HCT116 (cell line): ENCODE data around the gene PPP3R1. TPM values are rescaled to one million over a fixed set of nuclear protein-coding genes. Genes with fewer than 3 reads are reported as not detected.

Experiments
- ATAC-seq: fragments of 200-7000 bp; cut with Tn5 transposase; 2 replicates; pipeline ENCODE4 v1.9.1; 2020; ENCODE audit warnings: mild to moderate bottlenecking, moderate library complexity
- BruUV-seq: library from RNA; stranded (reverse); fragments of 400-500 nt; replicated peaks from 2 replicates; lab custom pipeline; 2021; lab: Mats Ljungman, UMichigan
- CTCF ChIA-PET: fragments of 300-600 bp; sonication (Branson Sonifier 250); formaldehyde crosslinking; loops from one replicate; lab custom pipeline; 2021; ENCODE audit warnings: antibody characterized with exemption; lab: Charles Lee
- POLR2A ChIA-PET: fragments of 300-600, 350-600 bp; sonication (Branson Sonifier 250); formaldehyde crosslinking; loops from one replicate; lab custom pipeline; 2021; ENCODE audit warnings: antibody characterized with exemption; lab: Charles Lee
- RAD21 ChIA-PET, 2 experiments: fragments of 300-600 bp; sonication (Branson Sonifier 250); formaldehyde crosslinking; loops; one replicate each; lab custom pipeline; 2023; ENCODE audit warnings: low total read pairs in 2 of 2; ENCODE audit not compliant: uncharacterized antibody in 2 of 2, unreplicated experiment in 2 of 2, low non-redundant PET in 1 of 2; lab: Charles Lee
- DNase-seq: peaks from one replicate; pipeline ENCODE4 v3.0.0-alpha.2; 2010; ENCODE audit warnings: low read depth, low spot score
- H2AFZ ChIP-seq: fragments of 200-600 bp; shearing (Covaris generic), sonication (generic); 2 replicates; pipeline ENCODE4 v1.6.1; 2017; ENCODE audit warnings: low read depth, mixed run types, mixed read lengths, antibody characterized with exemption, low read length; ENCODE audit not compliant: poor library complexity, severe bottlenecking
- H3K27ac ChIP-seq: 2 replicates; pipeline ENCODE4 v1.5.1; 2012; ENCODE audit warnings: low read depth, low read length
- H3K27me3 ChIP-seq: fragments of 200-600 bp; sonication (generic); 2 replicates; pipeline ENCODE4 v1.6.1; 2016; ENCODE audit warnings: mixed run types, low read length, mixed read lengths; ENCODE audit not compliant: insufficient read depth
- H3K36me3 ChIP-seq, 2 experiments: fragments of 200-500 bp in 1 of 2; fragments of 200-600 bp in 1 of 2; sonication (Bioruptor generic) in 1 of 2; sonication (generic) in 1 of 2; 2 replicates each; pipeline versions ENCODE4 v1.5.1 to v1.6.1; 2014 to 2016; ENCODE audit warnings: low read length in 2 of 2, inconsistent platforms in 1 of 2, mixed read lengths in 1 of 2, mixed run types in 1 of 2; ENCODE audit not compliant: insufficient read depth in 2 of 2, control insufficient read depth in 1 of 2
- H3K4me1 ChIP-seq, 2 experiments: fragments of 200-600 bp in 1 of 2; sonication (generic) in 1 of 2; 2 replicates each; pipeline versions ENCODE4 v1.5.1 to v1.6.1; 2012 to 2017; ENCODE audit warnings: low read length in 2 of 2, inconsistent platforms in 1 of 2, mild to moderate bottlenecking in 1 of 2, mixed read lengths in 1 of 2, mixed run types in 1 of 2, moderate library complexity in 1 of 2; ENCODE audit not compliant: insufficient read depth in 2 of 2, control insufficient read depth in 1 of 2
- H3K4me2 ChIP-seq: fragments of 200-600 bp; sonication (generic); 2 replicates; pipeline ENCODE4 v1.6.1; 2017; ENCODE audit warnings: mixed run types, low read length, mixed read lengths
- H3K4me3 ChIP-seq, 2 experiments: fragments of 200-600 bp in 1 of 2; sonication (generic) in 1 of 2; replicated peaks in 1 of 2; 2 replicates each; pipeline ENCODE4 v1.5.1; 2011 to 2016; ENCODE audit warnings: low read length in 2 of 2, control low read depth in 1 of 2, low read depth in 1 of 2, mild to moderate bottlenecking in 1 of 2, mixed read lengths in 1 of 2, mixed run types in 1 of 2
- H3K79me2 ChIP-seq: fragments of 200-600 bp; sonication (generic); 2 replicates; pipeline ENCODE4 v1.6.1; 2017; ENCODE audit warnings: mild to moderate bottlenecking, mixed run types, low read length, moderate library complexity, mixed read lengths; ENCODE audit not compliant: insufficient read depth
- H3K9ac ChIP-seq: fragments of 200-600 bp; sonication (generic); 2 replicates; pipeline ENCODE4 v1.6.1; 2016; ENCODE audit warnings: low read length, mixed read lengths
- H3K9me2 ChIP-seq: fragments of 200-600 bp; sonication (generic), shearing (Covaris generic); 2 replicates; pipeline ENCODE4 v1.6.1; 2017; ENCODE audit warnings: mixed run types, mild to moderate bottlenecking, moderate library complexity; ENCODE audit not compliant: insufficient read depth
- H3K9me3 ChIP-seq, 2 experiments: fragments of 200-500 bp in 1 of 2; fragments of 200-600 bp in 1 of 2; sonication (Bioruptor generic) in 1 of 2; sonication (generic) in 1 of 2; 2 replicates each; pipeline ENCODE4 v1.6.1; 2014 to 2017; ENCODE audit warnings: low read length in 2 of 2, mixed read lengths in 2 of 2, inconsistent platforms in 1 of 2, low read depth in 1 of 2, mild to moderate bottlenecking in 1 of 2, mixed run types in 1 of 2, moderate library complexity in 1 of 2; ENCODE audit not compliant: control insufficient read depth in 1 of 2, insufficient read depth in 1 of 2
- H4K20me1 ChIP-seq: fragments of 200-600 bp; sonication (generic), shearing (Covaris generic); 2 replicates; pipeline ENCODE4 v1.6.1; 2017; ENCODE audit warnings: mixed run types, mild to moderate bottlenecking, moderate library complexity; ENCODE audit not compliant: insufficient read depth
- EGR1 ChIP-seq: IDR thresholded peaks from 2 replicates; pipeline ENCODE4 v1.6.1; 2012; ENCODE audit warnings: low read depth
- ELF1 ChIP-seq: IDR thresholded peaks from 2 replicates; pipeline ENCODE4 v1.6.1; 2012; ENCODE audit warnings: low read depth, borderline replicate concordance
- EZH2 ChIP-seq: fragments of 200-600 bp; sonication (generic); IDR thresholded peaks from 2 replicates; pipeline ENCODE4 v1.6.1; 2017; ENCODE audit warnings: antibody characterized with exemption, mixed run types
- JUND ChIP-seq: IDR thresholded peaks from 2 replicates; pipeline ENCODE4 v1.6.1; 2012
- MAX ChIP-seq: IDR thresholded peaks from 2 replicates; pipeline ENCODE4 v1.6.1; 2012
- SIN3A ChIP-seq: IDR thresholded peaks from 2 replicates; pipeline ENCODE4 v1.6.1; 2012; ENCODE audit warnings: low read depth
- TCF7L2 ChIP-seq: IDR thresholded peaks from 2 replicates; pipeline ENCODE4 v1.7.0; 2011; ENCODE audit warnings: borderline replicate concordance, inconsistent platforms; ENCODE audit not compliant: insufficient read depth, insufficient read length; ENCODE audit errors: extremely low read depth
- ZNF274 ChIP-seq: fragments of 200-500 bp; sonication (Bioruptor generic); IDR thresholded peaks from 2 replicates; pipeline ENCODE4 v1.6.1; 2014; ENCODE audit warnings: mild to moderate bottlenecking, low read depth, low read length, inconsistent platforms
- intact Hi-C: fragments of 100-400 bp; cut with micrococcal nuclease; formaldehyde crosslinking; loops from 2 replicates; pipeline ENCODE4 v1.10.0; 2022
- total RNA-seq: library from RNA; stranded (reverse); gene quantifications from one replicate; pipeline ENCODE4 v1.2.1, GENCODE V29; 2021; ENCODE audit not compliant: unreplicated experiment
- TF ChIP-seq, protein P1 (sequence below): IDR thresholded peaks from 2 replicates; pipeline ENCODE4 v1.6.1; 2012; ENCODE audit warnings: low read depth
- TF ChIP-seq, protein P2 (sequence below): IDR thresholded peaks from 2 replicates; pipeline ENCODE4 v1.6.1; 2012

The PPP3R1 gene
- total RNA-seq, 1 experiment from 2014 or later, result 69.9 TPM

GRCh38 chr2:68237976-68238580 lies 14.3 kb downstream of the PPP3R1 start (continued):
- TF ChIP-seq SIN3A, result no peak
- TF ChIP-seq JUND, result no peak

DNA sequence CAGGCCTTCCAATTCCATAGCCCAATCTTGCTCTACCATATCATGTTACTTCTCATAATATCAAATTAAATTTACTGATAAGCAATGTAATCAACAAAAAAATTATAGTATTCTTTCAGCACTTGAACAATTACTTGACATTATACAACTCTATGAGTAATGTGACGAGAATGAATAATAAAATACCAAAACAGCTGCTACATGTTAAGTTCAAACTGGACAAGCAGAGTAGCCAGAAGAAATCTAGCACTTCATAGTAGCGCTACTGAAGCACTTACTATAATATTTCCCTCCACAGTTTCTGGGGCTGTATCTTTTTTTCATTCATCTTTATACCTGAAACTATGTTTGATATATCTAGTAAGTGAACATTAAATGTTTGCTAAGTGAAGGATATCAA lies 14.9 kb downstream of the PPP3R1 start:
- Histone ChIP-seq H3K4me3 (no peak overlapping the region), H4K20me1 (peaks cover 51% of the 10 kb centered on the region; the same call in 1 of the 2 replicates), H3K27ac (no peak overlapping the region), H3K4me1 (peaks cover 0 to 3% of the 10 kb centered on the region in 2 experiments; a peak in 1 of 4 replicates), H3K79me2 (peaks cover 100% of the 10 kb centered on the region), H3K36me3 (no peaks in the 10 kb centered on the region), H3K4me2 (no peak overlapping the region), H2AFZ (no peak overlapping the region), H3K9me2 (no peaks in the 10 kb centered on the region), H3K9ac (no peak overlapping the region), H3K27me3 (no peaks in the 10 kb centered on the region), H3K9me3 (no peaks in the 10 kb centered on the region)
- ATAC-seq (no peak), DNase-seq (no peak)
- intact Hi-C loops, result no loop called here
- ChIA-PET RAD21 (no interaction called here), POLR2A (no interaction called here), CTCF (no interaction called here)
- no TSS peak for BruUV-seq
- no peak for TF ChIP-seq ZNF274
- no peak for TF ChIP-seq ELF1
- TF ChIP-seq, protein P1, sequence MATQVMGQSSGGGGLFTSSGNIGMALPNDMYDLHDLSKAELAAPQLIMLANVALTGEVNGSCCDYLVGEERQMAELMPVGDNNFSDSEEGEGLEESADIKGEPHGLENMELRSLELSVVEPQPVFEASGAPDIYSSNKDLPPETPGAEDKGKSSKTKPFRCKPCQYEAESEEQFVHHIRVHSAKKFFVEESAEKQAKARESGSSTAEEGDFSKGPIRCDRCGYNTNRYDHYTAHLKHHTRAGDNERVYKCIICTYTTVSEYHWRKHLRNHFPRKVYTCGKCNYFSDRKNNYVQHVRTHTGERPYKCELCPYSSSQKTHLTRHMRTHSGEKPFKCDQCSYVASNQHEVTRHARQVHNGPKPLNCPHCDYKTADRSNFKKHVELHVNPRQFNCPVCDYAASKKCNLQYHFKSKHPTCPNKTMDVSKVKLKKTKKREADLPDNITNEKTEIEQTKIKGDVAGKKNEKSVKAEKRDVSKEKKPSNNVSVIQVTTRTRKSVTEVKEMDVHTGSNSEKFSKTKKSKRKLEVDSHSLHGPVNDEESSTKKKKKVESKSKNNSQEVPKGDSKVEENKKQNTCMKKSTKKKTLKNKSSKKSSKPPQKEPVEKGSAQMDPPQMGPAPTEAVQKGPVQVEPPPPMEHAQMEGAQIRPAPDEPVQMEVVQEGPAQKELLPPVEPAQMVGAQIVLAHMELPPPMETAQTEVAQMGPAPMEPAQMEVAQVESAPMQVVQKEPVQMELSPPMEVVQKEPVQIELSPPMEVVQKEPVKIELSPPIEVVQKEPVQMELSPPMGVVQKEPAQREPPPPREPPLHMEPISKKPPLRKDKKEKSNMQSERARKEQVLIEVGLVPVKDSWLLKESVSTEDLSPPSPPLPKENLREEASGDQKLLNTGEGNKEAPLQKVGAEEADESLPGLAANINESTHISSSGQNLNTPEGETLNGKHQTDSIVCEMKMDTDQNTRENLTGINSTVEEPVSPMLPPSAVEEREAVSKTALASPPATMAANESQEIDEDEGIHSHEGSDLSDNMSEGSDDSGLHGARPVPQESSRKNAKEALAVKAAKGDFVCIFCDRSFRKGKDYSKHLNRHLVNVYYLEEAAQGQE, result no peak
- TF ChIP-seq SIN3A, result no peak
- TF ChIP-seq EGR1, result no peak
- TF ChIP-seq MAX, result no peak
- TF ChIP-seq EZH2, result no peak
- TF ChIP-seq, protein P2, sequence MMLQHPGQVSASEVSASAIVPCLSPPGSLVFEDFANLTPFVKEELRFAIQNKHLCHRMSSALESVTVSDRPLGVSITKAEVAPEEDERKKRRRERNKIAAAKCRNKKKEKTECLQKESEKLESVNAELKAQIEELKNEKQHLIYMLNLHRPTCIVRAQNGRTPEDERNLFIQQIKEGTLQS, result no peak
- no peak for TF ChIP-seq TCF7L2
